SK-N-SH treated with all-trans-retinoic acid at 6 μM for 48 hours (cell line): Measurements from ENCODE around the gene MET.

Source experiments
- ATAC-seq: fragments of 200-7000 bp; cut with Tn5 transposase; 3 replicates; pipeline ENCODE4 v1.9.1; 2020; ENCODE audit warnings: mild to moderate bottlenecking, moderate library complexity
- ARNTL ChIP-seq: fragments of 450-650 bp; formaldehyde crosslinking; IDR thresholded peaks from 2 replicates; pipeline ENCODE4 v1.5.0; 2020; ENCODE audit warnings: low read depth, mild to moderate bottlenecking, moderate library complexity, borderline replicate concordance
- BACH2 ChIP-seq: fragments of 250-450 bp; sonication (Bioruptor Pico); IDR thresholded peaks from 2 replicates; pipeline ENCODE4 v1.9.0; 2021; ENCODE audit warnings: mild to moderate bottlenecking, borderline replicate concordance
- CSDC2 ChIP-seq: fragments of 250-450 bp; sonication (Bioruptor Pico); IDR thresholded peaks from 2 replicates; pipeline ENCODE4 v1.5.0; 2020; ENCODE audit warnings: mild to moderate bottlenecking, moderate library complexity
- ESRRG ChIP-seq: fragments of 250-450 bp; sonication (Bioruptor Pico); IDR thresholded peaks from 2 replicates; pipeline ENCODE4 v1.6.1; 2021; ENCODE audit warnings: mild to moderate bottlenecking
- OSR1 ChIP-seq: fragments of 250-450 bp; sonication (Bioruptor Pico); IDR thresholded peaks from 2 replicates; pipeline ENCODE4 v1.8.0; 2022; ENCODE audit warnings: moderate library complexity, mild to moderate bottlenecking, inconsistent platforms
- PPARA ChIP-seq: fragments of 250-450 bp; sonication (Bioruptor Pico); IDR thresholded peaks from 2 replicates; pipeline ENCODE4 v1.5.0; 2020; ENCODE audit warnings: mild to moderate bottlenecking, borderline replicate concordance
- RARB ChIP-seq: fragments of 250-450 bp; sonication (Bioruptor Pico); IDR thresholded peaks from 2 replicates; pipeline ENCODE4 v1.8.0; 2021; ENCODE audit warnings: mild to moderate bottlenecking, moderate library complexity
- SNAI2 ChIP-seq: fragments of 250-450 bp; sonication (Bioruptor Pico); IDR thresholded peaks from 2 replicates; pipeline ENCODE4 v1.5.0; 2020; ENCODE audit warnings: mild to moderate bottlenecking, moderate library complexity
- TOX ChIP-seq: fragments of 250-450 bp; sonication (Bioruptor Pico); IDR thresholded peaks from 2 replicates; pipeline ENCODE4 v1.8.0; 2021; ENCODE audit warnings: mild to moderate bottlenecking, moderate library complexity, borderline replicate concordance
- ZFP3 ChIP-seq: fragments of 250-450 bp; sonication (Bioruptor Pico); IDR thresholded peaks from 2 replicates; pipeline ENCODE4 v1.5.0; 2020; ENCODE audit warnings: mild to moderate bottlenecking, moderate library complexity
- ZFP30 ChIP-seq: fragments of 450-650 bp; formaldehyde crosslinking; IDR thresholded peaks from 2 replicates; pipeline ENCODE4 v1.5.0; 2022; ENCODE audit warnings: mild to moderate bottlenecking, moderate library complexity
- ZNF565 ChIP-seq: fragments of 450-650 bp; formaldehyde crosslinking; conservative IDR thresholded peaks from 2 replicates; pipeline ENCODE4 v1.5.0; 2020; ENCODE audit warnings: low read depth, mild to moderate bottlenecking, moderate library complexity
- ZNF70 ChIP-seq: fragments of 450-650 bp; formaldehyde crosslinking; IDR thresholded peaks from 2 replicates; pipeline ENCODE4 v1.5.0; 2020; ENCODE audit warnings: mild to moderate bottlenecking, moderate library complexity
- ZNF8 ChIP-seq: fragments of 450-650 bp; formaldehyde crosslinking; IDR thresholded peaks from 2 replicates; pipeline ENCODE4 v1.5.0; 2020; ENCODE audit warnings: mild to moderate bottlenecking, moderate library complexity
- TF ChIP-seq, protein P1 (sequence below): fragments of 250-450 bp; sonication (Bioruptor Pico); IDR thresholded peaks from 2 replicates; pipeline ENCODE4 v1.5.1; 2021; ENCODE audit warnings: mild to moderate bottlenecking, moderate library complexity
- TF ChIP-seq, protein P2 (sequence below): fragments of 250-450 bp; sonication (Bioruptor Pico); IDR thresholded peaks from 2 replicates; pipeline ENCODE4 v1.5.1; 2020; ENCODE audit warnings: low read depth, mild to moderate bottlenecking, moderate library complexity
- TF ChIP-seq, protein P3 (sequence below): fragments of 250-450 bp; sonication (Bioruptor Pico); IDR thresholded peaks from 2 replicates; pipeline ENCODE4 v1.5.0; 2020; ENCODE audit warnings: mild to moderate bottlenecking, moderate library complexity
- TF ChIP-seq, protein P4 (sequence below): fragments of 250-450 bp; sonication (Bioruptor Pico); IDR thresholded peaks from 2 replicates; pipeline ENCODE4 v1.8.0; 2020; ENCODE audit warnings: mild to moderate bottlenecking, moderate library complexity, borderline replicate concordance
- TF ChIP-seq, protein P5 (sequence below): fragments of 250-450 bp; sonication (Bioruptor Pico); IDR thresholded peaks from 2 replicates; pipeline ENCODE4 v1.8.0; 2021; ENCODE audit warnings: low read depth, mild to moderate bottlenecking, moderate library complexity, borderline replicate concordance

MET gene

DNA sequence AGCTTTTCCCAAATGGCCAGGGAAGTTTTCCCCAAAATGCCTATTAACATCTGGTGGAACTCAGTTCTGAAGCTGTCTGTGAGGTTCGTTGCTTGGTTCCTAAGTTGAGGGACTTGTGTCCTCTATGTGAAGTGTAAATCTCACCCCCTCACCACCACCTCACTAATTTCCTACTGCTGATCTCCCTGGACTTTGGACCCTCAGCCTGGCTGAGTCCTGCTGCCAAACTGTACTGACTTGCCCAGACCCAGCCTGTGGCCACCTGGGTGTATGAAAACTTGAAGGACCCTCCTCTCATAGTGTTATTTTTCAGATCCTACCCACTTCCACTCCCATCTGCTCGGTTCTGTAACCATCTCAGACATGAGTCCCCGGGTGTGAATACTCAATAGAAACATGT is 94.9 kb downstream of the MET start:
- no peak for ATAC-seq
- TF ChIP-seq PPARA (CRISPR knock-in tag) (no peak), ESRRG (CRISPR knock-in tag) (no peak), ZFP3 (CRISPR knock-in tag) (no peak), CSDC2 (CRISPR knock-in tag) (no peak), BACH2 (CRISPR knock-in tag) (no peak), ZNF8 (CRISPR knock-in tag) (no peak), RARB (no peak), OSR1 (CRISPR knock-in tag) (no peak), ZNF565 (CRISPR knock-in tag) (no peak), ZFP30 (CRISPR knock-in tag) (no peak), TOX (CRISPR knock-in tag) (no peak)
- TF ChIP-seq, protein P1, sequence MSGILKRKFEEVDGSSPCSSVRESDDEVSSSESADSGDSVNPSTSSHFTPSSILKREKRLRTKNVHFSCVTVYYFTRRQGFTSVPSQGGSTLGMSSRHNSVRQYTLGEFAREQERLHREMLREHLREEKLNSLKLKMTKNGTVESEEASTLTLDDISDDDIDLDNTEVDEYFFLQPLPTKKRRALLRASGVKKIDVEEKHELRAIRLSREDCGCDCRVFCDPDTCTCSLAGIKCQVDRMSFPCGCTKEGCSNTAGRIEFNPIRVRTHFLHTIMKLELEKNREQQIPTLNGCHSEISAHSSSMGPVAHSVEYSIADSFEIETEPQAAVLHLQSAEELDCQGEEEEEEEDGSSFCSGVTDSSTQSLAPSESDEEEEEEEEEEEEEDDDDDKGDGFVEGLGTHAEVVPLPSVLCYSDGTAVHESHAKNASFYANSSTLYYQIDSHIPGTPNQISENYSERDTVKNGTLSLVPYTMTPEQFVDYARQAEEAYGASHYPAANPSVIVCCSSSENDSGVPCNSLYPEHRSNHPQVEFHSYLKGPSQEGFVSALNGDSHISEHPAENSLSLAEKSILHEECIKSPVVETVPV (CRISPR knock-in tag) = no peak
- TF ChIP-seq, protein P2, sequence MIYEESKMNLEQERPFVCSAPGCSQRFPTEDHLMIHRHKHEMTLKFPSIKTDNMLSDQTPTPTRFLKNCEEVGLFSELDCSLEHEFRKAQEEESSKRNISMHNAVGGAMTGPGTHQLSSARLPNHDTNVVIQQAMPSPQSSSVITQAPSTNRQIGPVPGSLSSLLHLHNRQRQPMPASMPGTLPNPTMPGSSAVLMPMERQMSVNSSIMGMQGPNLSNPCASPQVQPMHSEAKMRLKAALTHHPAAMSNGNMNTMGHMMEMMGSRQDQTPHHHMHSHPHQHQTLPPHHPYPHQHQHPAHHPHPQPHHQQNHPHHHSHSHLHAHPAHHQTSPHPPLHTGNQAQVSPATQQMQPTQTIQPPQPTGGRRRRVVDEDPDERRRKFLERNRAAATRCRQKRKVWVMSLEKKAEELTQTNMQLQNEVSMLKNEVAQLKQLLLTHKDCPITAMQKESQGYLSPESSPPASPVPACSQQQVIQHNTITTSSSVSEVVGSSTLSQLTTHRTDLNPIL (CRISPR knock-in tag) = no peak
- TF ChIP-seq, protein P3, sequence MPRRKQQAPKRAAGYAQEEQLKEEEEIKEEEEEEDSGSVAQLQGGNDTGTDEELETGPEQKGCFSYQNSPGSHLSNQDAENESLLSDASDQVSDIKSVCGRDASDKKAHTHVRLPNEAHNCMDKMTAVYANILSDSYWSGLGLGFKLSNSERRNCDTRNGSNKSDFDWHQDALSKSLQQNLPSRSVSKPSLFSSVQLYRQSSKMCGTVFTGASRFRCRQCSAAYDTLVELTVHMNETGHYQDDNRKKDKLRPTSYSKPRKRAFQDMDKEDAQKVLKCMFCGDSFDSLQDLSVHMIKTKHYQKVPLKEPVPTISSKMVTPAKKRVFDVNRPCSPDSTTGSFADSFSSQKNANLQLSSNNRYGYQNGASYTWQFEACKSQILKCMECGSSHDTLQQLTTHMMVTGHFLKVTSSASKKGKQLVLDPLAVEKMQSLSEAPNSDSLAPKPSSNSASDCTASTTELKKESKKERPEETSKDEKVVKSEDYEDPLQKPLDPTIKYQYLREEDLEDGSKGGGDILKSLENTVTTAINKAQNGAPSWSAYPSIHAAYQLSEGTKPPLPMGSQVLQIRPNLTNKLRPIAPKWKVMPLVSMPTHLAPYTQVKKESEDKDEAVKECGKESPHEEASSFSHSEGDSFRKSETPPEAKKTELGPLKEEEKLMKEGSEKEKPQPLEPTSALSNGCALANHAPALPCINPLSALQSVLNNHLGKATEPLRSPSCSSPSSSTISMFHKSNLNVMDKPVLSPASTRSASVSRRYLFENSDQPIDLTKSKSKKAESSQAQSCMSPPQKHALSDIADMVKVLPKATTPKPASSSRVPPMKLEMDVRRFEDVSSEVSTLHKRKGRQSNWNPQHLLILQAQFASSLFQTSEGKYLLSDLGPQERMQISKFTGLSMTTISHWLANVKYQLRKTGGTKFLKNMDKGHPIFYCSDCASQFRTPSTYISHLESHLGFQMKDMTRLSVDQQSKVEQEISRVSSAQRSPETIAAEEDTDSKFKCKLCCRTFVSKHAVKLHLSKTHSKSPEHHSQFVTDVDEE (CRISPR knock-in tag) = no peak
- TF ChIP-seq, protein P4, sequence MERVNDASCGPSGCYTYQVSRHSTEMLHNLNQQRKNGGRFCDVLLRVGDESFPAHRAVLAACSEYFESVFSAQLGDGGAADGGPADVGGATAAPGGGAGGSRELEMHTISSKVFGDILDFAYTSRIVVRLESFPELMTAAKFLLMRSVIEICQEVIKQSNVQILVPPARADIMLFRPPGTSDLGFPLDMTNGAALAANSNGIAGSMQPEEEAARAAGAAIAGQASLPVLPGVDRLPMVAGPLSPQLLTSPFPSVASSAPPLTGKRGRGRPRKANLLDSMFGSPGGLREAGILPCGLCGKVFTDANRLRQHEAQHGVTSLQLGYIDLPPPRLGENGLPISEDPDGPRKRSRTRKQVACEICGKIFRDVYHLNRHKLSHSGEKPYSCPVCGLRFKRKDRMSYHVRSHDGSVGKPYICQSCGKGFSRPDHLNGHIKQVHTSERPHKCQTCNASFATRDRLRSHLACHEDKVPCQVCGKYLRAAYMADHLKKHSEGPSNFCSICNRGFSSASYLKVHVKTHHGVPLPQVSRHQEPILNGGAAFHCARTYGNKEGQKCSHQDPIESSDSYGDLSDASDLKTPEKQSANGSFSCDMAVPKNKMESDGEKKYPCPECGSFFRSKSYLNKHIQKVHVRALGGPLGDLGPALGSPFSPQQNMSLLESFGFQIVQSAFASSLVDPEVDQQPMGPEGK (CRISPR knock-in tag) = no peak

DNA sequence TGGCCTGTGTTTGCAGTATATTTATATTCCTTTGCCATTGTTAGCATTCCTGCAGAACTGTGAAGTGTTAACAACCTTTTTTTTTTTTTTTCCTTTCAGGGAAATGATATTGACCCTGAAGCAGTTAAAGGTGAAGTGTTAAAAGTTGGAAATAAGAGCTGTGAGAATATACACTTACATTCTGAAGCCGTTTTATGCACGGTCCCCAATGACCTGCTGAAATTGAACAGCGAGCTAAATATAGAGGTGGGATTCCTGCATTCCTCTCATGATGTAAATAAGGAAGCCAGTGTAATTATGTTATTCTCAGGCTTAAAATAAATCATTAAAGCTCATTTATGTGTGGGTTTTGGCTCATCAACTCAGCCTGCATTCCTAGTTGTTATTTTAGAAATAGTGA is 97.5 kb downstream of the MET start:
- no peak for ATAC-seq
- no peak for TF ChIP-seq CSDC2 (CRISPR knock-in tag)
- TF ChIP-seq RARB = no peak
- no peak for TF ChIP-seq PPARA (CRISPR knock-in tag)
- TF ChIP-seq, protein P2 (CRISPR knock-in tag) = no peak
- TF ChIP-seq ARNTL = no peak
- no peak for TF ChIP-seq ZFP30 (CRISPR knock-in tag)
- TF ChIP-seq, protein P1 (CRISPR knock-in tag) = no peak
- TF ChIP-seq, protein P3 (CRISPR knock-in tag) = no peak
- TF ChIP-seq ZNF70 = no peak
- TF ChIP-seq, protein P5, sequence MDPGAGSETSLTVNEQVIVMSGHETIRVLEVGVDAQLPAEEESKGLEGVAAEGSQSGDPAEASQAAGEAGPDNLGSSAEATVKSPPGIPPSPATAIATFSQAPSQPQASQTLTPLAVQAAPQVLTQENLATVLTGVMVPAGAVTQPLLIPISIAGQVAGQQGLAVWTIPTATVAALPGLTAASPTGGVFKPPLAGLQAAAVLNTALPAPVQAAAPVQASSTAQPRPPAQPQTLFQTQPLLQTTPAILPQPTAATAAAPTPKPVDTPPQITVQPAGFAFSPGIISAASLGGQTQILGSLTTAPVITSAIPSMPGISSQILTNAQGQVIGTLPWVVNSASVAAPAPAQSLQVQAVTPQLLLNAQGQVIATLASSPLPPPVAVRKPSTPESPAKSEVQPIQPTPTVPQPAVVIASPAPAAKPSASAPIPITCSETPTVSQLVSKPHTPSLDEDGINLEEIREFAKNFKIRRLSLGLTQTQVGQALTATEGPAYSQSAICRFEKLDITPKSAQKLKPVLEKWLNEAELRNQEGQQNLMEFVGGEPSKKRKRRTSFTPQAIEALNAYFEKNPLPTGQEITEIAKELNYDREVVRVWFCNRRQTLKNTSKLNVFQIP (CRISPR knock-in tag) = no peak
- TF ChIP-seq ZFP3 (CRISPR knock-in tag) = no peak
- no peak for TF ChIP-seq SNAI2
- TF ChIP-seq, all 23 proteins: peak for 0
